OCI-LY3 (cell line): Measurements from ENCODE around the gene PMF1.

Experiments
- EZH2phosphoT487 ChIP-seq: fragments of 200-600 bp; shearing (Covaris generic); IDR thresholded peaks from 2 replicates; pipeline ENCODE4 v1.6.1; 2018; ENCODE audit warnings: antibody characterized with exemption, mixed run types, low read depth
- TF ChIP-seq, protein P1 (sequence below): fragments of 200-600, 300-600 bp; sonication (generic); IDR thresholded peaks from 2 replicates; pipeline ENCODE4 v1.5.1; 2014; ENCODE audit warnings: antibody characterized with exemption, low read length, low read depth

DNA sequence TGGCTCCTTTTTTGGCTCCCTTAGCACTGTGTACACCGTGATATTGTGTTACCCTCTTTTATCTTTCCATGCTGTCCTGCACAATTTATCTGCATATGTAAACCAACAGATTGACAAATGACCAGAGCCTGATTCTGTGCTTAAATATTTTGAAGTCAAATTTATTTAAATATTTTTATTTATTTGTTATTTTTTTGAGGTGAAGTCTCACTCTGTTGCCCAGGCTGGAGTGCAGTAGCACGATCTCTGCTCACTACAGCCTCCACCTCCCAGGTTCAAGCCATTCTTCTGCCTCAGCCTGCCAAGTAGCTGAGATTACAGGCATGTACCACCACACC lies 12.8 kb downstream of the PMF1 start:
- TF ChIP-seq, protein P1, sequence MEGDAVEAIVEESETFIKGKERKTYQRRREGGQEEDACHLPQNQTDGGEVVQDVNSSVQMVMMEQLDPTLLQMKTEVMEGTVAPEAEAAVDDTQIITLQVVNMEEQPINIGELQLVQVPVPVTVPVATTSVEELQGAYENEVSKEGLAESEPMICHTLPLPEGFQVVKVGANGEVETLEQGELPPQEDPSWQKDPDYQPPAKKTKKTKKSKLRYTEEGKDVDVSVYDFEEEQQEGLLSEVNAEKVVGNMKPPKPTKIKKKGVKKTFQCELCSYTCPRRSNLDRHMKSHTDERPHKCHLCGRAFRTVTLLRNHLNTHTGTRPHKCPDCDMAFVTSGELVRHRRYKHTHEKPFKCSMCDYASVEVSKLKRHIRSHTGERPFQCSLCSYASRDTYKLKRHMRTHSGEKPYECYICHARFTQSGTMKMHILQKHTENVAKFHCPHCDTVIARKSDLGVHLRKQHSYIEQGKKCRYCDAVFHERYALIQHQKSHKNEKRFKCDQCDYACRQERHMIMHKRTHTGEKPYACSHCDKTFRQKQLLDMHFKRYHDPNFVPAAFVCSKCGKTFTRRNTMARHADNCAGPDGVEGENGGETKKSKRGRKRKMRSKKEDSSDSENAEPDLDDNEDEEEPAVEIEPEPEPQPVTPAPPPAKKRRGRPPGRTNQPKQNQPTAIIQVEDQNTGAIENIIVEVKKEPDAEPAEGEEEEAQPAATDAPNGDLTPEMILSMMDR = no peak
- TF ChIP-seq EZH2phosphoT487 = no peak
